HepG2 (cell line): ENCODE results near the gene ABCB10. TPM values are rescaled to one million over a fixed set of nuclear protein-coding genes. Genes with fewer than 3 reads are reported as not detected.

Experiments
- BCL6 ChIP-seq: IDR thresholded peaks from 2 replicates; pipeline ENCODE4 v1.6.1; 2016; ENCODE audit warnings: missing genetic modification reagents, missing compliant biosample characterization
- CC2D1A ChIP-seq: sonication (generic); formaldehyde crosslinking; IDR thresholded peaks from 2 replicates; pipeline ENCODE4 v1.8.1; 2023; ENCODE audit warnings: mild to moderate bottlenecking, missing genetic modification reagents
- CHD2 ChIP-seq: IDR thresholded peaks from 2 replicates; pipeline ENCODE4 v1.6.1; 2011; ENCODE audit warnings: low read depth, low read length, improper control_type of control experiment
- CTCF ChIP-seq: sonication (generic); formaldehyde crosslinking; IDR thresholded peaks from 2 replicates; pipeline ENCODE4 v1.5.0; 2020; ENCODE audit warnings: mild to moderate bottlenecking, missing genetic modification reagents, moderate library complexity
- EEA1 ChIP-seq: sonication (generic); formaldehyde crosslinking; IDR thresholded peaks from 2 replicates; pipeline ENCODE4 v1.5.1; 2020; ENCODE audit warnings: mild to moderate bottlenecking, missing genetic modification reagents, borderline replicate concordance
- FOSL2 ChIP-seq: sonication (generic); formaldehyde crosslinking; IDR thresholded peaks from 2 replicates; pipeline ENCODE4 v1.4.0; 2020; ENCODE audit warnings: missing genetic modification reagents
- GTF3A ChIP-seq: sonication (generic); formaldehyde crosslinking; conservative IDR thresholded peaks from 2 replicates; pipeline ENCODE4 v1.4.0; 2020; ENCODE audit warnings: mild to moderate bottlenecking, missing genetic modification reagents
- HBP1 ChIP-seq: IDR thresholded peaks from 2 replicates; pipeline ENCODE4 v1.6.1; 2016; ENCODE audit warnings: low read depth, control low read depth
- HMGXB4 ChIP-seq, 2 experiments: sonication (generic) in 1 of 2; formaldehyde crosslinking in 1 of 2; IDR thresholded peaks; 2 replicates each; pipeline versions ENCODE4 v1.4.0 to v1.6.1; 2018 to 2020; ENCODE audit warnings: missing genetic modification reagents in 2 of 2, borderline replicate concordance in 1 of 2, low read depth in 1 of 2, mild to moderate bottlenecking in 1 of 2, missing biosample characterization in 1 of 2
- KDM5B ChIP-seq: sonication (generic); formaldehyde crosslinking; IDR thresholded peaks from 2 replicates; pipeline ENCODE4 v1.4.0; 2020; ENCODE audit warnings: missing genetic modification reagents, mild to moderate bottlenecking, borderline replicate concordance
- LCORL ChIP-seq, 2 experiments: fragments of 450-650 bp in 1 of 2; sonication (generic) in 1 of 2; formaldehyde crosslinking in 1 of 2; IDR thresholded peaks; 2 replicates each; pipeline versions ENCODE4 v1.5.0 to v1.6.1; 2017 to 2020; ENCODE audit warnings: antibody characterized with exemption in 1 of 2, missing genetic modification reagents in 1 of 2
- MAF1 ChIP-seq: sonication (generic); formaldehyde crosslinking; IDR thresholded peaks from 2 replicates; pipeline ENCODE4 v1.5.0; 2020; ENCODE audit warnings: missing genetic modification reagents, borderline replicate concordance
- MTA3 ChIP-seq: sonication (generic); formaldehyde crosslinking; IDR thresholded peaks from 2 replicates; pipeline ENCODE4 v1.4.0; 2020; ENCODE audit warnings: missing genetic modification reagents
- POGZ ChIP-seq: sonication (generic); formaldehyde crosslinking; IDR thresholded peaks from 2 replicates; pipeline ENCODE4 v1.4.0; 2020; ENCODE audit warnings: mild to moderate bottlenecking, missing genetic modification reagents
- SAP130 ChIP-seq: IDR thresholded peaks from 2 replicates; pipeline ENCODE4 v1.6.1; 2016; ENCODE audit warnings: low read depth
- ZBTB10 ChIP-seq: sonication (generic); formaldehyde crosslinking; IDR thresholded peaks from 2 replicates; pipeline ENCODE4 v1.4.0; 2020; ENCODE audit warnings: missing genetic modification reagents, borderline replicate concordance
- ZNF235 ChIP-seq: sonication (generic); formaldehyde crosslinking; IDR thresholded peaks from 2 replicates; pipeline ENCODE4 v1.8.1; 2023; ENCODE audit warnings: mild to moderate bottlenecking, missing genetic modification reagents, borderline replicate concordance
- ZNF256 ChIP-seq: sonication (generic); formaldehyde crosslinking; conservative IDR thresholded peaks from 2 replicates; pipeline ENCODE4 v1.4.0; 2020; ENCODE audit warnings: missing genetic modification reagents
- ZNF274 ChIP-seq: sonication (generic); formaldehyde crosslinking; IDR thresholded peaks from 2 replicates; pipeline ENCODE4 v1.5.1; 2020; ENCODE audit warnings: mild to moderate bottlenecking, missing genetic modification reagents
- ZNF678 ChIP-seq: sonication (generic); formaldehyde crosslinking; IDR thresholded peaks from 2 replicates; pipeline ENCODE4 v1.4.0; 2020; ENCODE audit warnings: mild to moderate bottlenecking, missing genetic modification reagents
- polyA plus RNA-seq, 8 experiments: library from polyadenylated mRNA; depleted of rRNA in 3 of 8; stranded (reverse) in 7 of 8; unstranded in 1 of 8; fragments of >200 nt; fragmentation: Illumina TruSeq in 4 of 8; extraction: Trizol in 4 of 8; gene quantifications; 2 replicates each; pipeline versions ENCODE4 v1.2.1 to v1.2.3, GENCODE V29; 2011 to 2016; ENCODE audit warnings: low read depth in 4 of 8, missing spikeins in 1 of 8, mixed read lengths in 1 of 8; ENCODE audit not compliant: insufficient read depth in 1 of 8
- total RNA-seq, 5 experiments: library from RNA; depleted of rRNA; stranded (reverse); fragments of >200 nt; fragmentation: Illumina TruSeq; extraction: Trizol; gene quantifications; 2 replicates each; pipeline ENCODE4 v1.2.3, GENCODE V29; 2016; ENCODE audit warnings: low read depth in 1 of 5
- TF ChIP-seq, protein P1 (sequence below): sonication (generic); formaldehyde crosslinking; IDR thresholded peaks from 2 replicates; pipeline ENCODE4 v1.4.0; 2020; ENCODE audit warnings: missing genetic modification reagents

ABCB10 gene
- total and polyA plus RNA-seq, 2 of the 13 experiments (the other 11 are each of a cell fraction or from before 2014, with no cell fraction given), result 11.2 to 28.9 TPM

GRCh38 chr1:229557913-229558414 lies 543 bp downstream of the ABCB10 start (continued):
- TF ChIP-seq HMGXB4 (CRISPR knock-in tag; IDR thresholded peaks at IDR 0.05; ENCODE audit: borderline replicate concordance in 1 of 2, low read depth in 1 of 2), result 0 out of 4 replicates have a peak, but pooled peaks of 1 of the 2 experiments have one; percentile 15
- peak; percentile 32 for TF ChIP-seq CTCF (CRISPR knock-in tag)
- TF ChIP-seq ZNF678, result 0 out of 2 replicates have a peak, but pooled peaks have one; percentile 3
- 0 out of 2 replicates have a peak, but pooled peaks have one; percentile 10 for TF ChIP-seq KDM5B
- 0 out of 2 replicates have a peak, but pooled peaks have one; percentile 5 for TF ChIP-seq GTF3A
- TF ChIP-seq ZNF256 (CRISPR knock-in tag), result no peak
- TF ChIP-seq CHD2, result no peak
- no peak for TF ChIP-seq ZBTB10 (CRISPR knock-in tag)
- TF ChIP-seq ZNF274, result no peak
- TF ChIP-seq POGZ (CRISPR knock-in tag), result no peak
- peak; percentile 49 for TF ChIP-seq SAP130
- TF ChIP-seq ZNF235 (CRISPR knock-in tag), result no peak
- TF ChIP-seq EEA1 (CRISPR knock-in tag), result 0 out of 2 replicates have a peak, but pooled peaks have one; percentile 1
- no peak for TF ChIP-seq MAF1 (CRISPR knock-in tag)
- TF ChIP-seq, protein P1, sequence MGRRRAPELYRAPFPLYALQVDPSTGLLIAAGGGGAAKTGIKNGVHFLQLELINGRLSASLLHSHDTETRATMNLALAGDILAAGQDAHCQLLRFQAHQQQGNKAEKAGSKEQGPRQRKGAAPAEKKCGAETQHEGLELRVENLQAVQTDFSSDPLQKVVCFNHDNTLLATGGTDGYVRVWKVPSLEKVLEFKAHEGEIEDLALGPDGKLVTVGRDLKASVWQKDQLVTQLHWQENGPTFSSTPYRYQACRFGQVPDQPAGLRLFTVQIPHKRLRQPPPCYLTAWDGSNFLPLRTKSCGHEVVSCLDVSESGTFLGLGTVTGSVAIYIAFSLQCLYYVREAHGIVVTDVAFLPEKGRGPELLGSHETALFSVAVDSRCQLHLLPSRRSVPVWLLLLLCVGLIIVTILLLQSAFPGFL (CRISPR knock-in tag), result no peak
- TF ChIP-seq HBP1 (CRISPR knock-in tag), result no peak
- no peak for TF ChIP-seq CC2D1A (CRISPR knock-in tag)
- no peak for TF ChIP-seq MTA3 (CRISPR knock-in tag)
- no peak for TF ChIP-seq LCORL (IDR thresholded peaks at IDR 0.05)
- TF ChIP-seq LCORL (CRISPR knock-in tag; IDR thresholded peaks at IDR 0.05), result no peak
- TF ChIP-seq FOSL2 (CRISPR knock-in tag), result no peak
- 0 out of 2 replicates have a peak, but pooled peaks have one; percentile 5 for TF ChIP-seq BCL6 (CRISPR knock-in tag)
